ENCODE measurements around the gene IRF2BPL. TPM values are rescaled to one million over a fixed set of nuclear protein-coding genes. Genes with fewer than 3 reads are reported as not detected.

IRF2BPL gene
- total RNA-seq, 4 donors from 2014 or later: 31.1 to 70.0 (median 34.4) TPM

GRCh38 chr14:77007183-77007974 lies 21.1 kb downstream of the IRF2BPL start:
- no peak for DNase-seq (ENCODE audit: low spot score)
- TF ChIP-seq, protein P1, sequence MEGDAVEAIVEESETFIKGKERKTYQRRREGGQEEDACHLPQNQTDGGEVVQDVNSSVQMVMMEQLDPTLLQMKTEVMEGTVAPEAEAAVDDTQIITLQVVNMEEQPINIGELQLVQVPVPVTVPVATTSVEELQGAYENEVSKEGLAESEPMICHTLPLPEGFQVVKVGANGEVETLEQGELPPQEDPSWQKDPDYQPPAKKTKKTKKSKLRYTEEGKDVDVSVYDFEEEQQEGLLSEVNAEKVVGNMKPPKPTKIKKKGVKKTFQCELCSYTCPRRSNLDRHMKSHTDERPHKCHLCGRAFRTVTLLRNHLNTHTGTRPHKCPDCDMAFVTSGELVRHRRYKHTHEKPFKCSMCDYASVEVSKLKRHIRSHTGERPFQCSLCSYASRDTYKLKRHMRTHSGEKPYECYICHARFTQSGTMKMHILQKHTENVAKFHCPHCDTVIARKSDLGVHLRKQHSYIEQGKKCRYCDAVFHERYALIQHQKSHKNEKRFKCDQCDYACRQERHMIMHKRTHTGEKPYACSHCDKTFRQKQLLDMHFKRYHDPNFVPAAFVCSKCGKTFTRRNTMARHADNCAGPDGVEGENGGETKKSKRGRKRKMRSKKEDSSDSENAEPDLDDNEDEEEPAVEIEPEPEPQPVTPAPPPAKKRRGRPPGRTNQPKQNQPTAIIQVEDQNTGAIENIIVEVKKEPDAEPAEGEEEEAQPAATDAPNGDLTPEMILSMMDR (IDR thresholded peaks at IDR 0.05): no peak
- no peak for ATAC-seq (ENCODE audit: low FRiP score)

- no peak for DNase-seq (ENCODE audit: low spot score)
- TF ChIP-seq, protein P1 (IDR thresholded peaks at IDR 0.05): no peak
- ATAC-seq (ENCODE audit: low FRiP score): no peak
Measured at GRCh38 chr14:77006132-77006531, 22.4 kb downstream of the IRF2BPL start.

- DNase-seq (ENCODE audit: low spot score): no peak
- no peak for ATAC-seq (ENCODE audit: low FRiP score)
- TF ChIP-seq, protein P1 (IDR thresholded peaks at IDR 0.05): no peak
Measured at GRCh38 chr14:77005559-77005958, 22.9 kb downstream of the IRF2BPL start.

DNA sequence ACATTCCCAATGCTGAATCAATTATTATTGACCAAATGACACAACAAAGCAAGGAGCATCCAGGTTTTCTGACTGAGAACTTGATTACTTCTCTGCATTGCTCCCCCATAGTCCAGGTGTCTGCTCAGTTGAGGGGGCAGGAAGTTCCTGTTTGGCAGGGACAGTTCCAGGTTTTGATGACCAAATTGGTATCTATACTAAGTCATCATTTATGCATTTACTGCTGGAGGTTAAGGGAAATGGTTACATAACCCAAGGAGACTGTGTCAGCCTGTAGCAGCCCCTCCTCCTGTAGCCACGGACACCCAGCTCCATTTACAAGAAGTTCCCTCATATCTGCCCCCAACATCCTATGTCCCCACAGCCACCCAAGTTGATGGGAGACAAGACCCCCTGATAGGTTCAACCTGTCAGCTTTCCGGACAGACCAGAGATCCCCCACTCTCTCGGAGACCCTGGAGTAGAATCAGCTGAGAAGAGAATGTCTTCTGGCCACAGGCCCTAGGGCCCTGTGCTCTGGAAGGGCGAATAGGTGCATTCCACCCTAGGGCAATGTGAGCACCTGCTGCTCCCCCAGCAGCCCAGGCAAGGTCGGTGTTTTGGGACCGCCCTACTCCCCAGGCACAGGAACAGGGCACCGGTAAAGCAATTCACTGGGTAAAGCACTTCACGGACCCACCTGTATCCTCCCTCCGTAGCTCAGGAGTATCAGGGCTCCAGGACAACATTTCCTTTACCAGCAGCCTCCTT lies 23.6 kb downstream of the IRF2BPL start:
- TF ChIP-seq, protein P1 (IDR thresholded peaks at IDR 0.05): no peak
- ATAC-seq (ENCODE audit: low FRiP score): peak; percentile 10
- no peak for DNase-seq (ENCODE audit: low spot score)

DNA sequence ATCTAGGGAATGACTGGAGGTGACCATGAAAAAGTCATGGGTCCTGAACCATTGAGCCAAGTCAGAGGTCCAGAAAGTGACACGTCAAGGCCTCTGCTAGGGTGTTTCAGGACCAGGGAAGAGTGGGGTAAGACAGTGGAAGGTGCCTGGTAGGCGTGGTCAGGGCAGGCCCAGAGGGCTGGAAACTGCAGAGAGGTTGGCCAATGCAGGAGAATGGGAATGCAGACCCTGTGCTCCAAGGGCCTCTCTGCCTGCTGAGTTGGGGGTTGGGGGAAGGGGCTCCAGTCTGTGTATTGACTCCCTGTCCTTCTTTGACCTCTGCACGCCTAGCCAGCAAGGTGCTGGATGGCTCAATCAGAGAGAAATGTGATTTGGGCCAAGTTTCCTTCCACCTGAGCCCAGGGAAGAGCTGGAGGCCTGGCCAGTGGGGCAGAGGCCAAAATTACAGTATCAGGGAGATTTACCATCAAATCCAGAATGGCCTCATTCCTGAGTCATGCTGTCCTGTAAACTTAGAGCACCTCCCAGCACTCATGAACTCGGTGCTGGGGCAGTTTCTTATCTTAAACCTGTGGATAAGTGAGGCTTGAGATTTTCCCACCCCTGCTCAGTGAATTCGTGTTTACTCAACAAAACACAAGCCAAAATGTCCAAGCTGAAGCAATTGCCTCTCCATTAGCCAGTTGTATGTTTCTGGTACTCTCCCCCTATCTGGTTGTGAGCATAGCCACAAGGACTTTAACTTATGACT lies 24.4 kb downstream of the IRF2BPL start:
- ATAC-seq (ENCODE audit: low FRiP score) (peak; percentile 83), DNase-seq (ENCODE audit: low spot score) (no peak)
- TF ChIP-seq, protein P1 (IDR thresholded peaks at IDR 0.05): no peak

GRCh38 chr14:77002889-77003288 lies 25.6 kb downstream of the IRF2BPL start:
- DNase-seq (ENCODE audit: low spot score) (no peak), ATAC-seq (ENCODE audit: low FRiP score) (no peak)
- TF ChIP-seq, protein P1 (IDR thresholded peaks at IDR 0.05): no peak

All from omental fat pad (tissue), 4 donors.